Measurements from ENCODE around the gene FAM89A.
"Not testable (repeated sequence)": the region's sequence is repeated elsewhere in the genome, so short reads cannot be mapped to it uniquely, and the experiment has no call there.

The FAM89A gene

GRCh38 chr1:230985711-230986110 is 54.3 kb downstream of the FAM89A start:
- no peak for DNase-seq

- not testable (repeated sequence) for DNase-seq
These were observed 55.2 kb downstream of the FAM89A start for GRCh38 chr1:230984622-230985515.

GRCh38 chr1:230983811-230984210 is 56.2 kb downstream of the FAM89A start:
- no peak for DNase-seq

GRCh38 chr1:230982696-230983095 is 57.4 kb downstream of the FAM89A start:
- no peak for DNase-seq

GRCh38 chr1:230979952-230980351 is 60.1 kb downstream of the FAM89A start:
- DNase-seq, result no peak

- DNase-seq, result no peak
These were observed 60.7 kb downstream of the FAM89A start for GRCh38 chr1:230979389-230979716.

- DNase-seq, result peak; percentile 91
These were observed 61.3 kb downstream of the FAM89A start, which contains the start of the genes ARV1 and TTC13 for GRCh38 chr1:230978491-230979388. Gene ARV1 (plus strand): TSS chr1:230979094. CDS start chr1:230979106, 12 bp downstream. Gene TTC13 (minus strand): TSS chr1:230978861. CDS start chr1:230978830, 31 bp downstream.

GRCh38 chr1:230977761-230978490 is 62.1 kb downstream of the FAM89A start:
- DNase-seq, result no peak

GRCh38 chr1:230976825-230977747 is 63.0 kb downstream of the FAM89A start:
- DNase-seq, result no peak

GRCh38 chr1:230976360-230976759 is 63.7 kb downstream of the FAM89A start:
- DNase-seq, result no peak

- no peak for DNase-seq
These were observed 64.4 kb downstream of the FAM89A start for GRCh38 chr1:230975636-230976035.

GRCh38 chr1:230972855-230973271 is 67.2 kb downstream of the FAM89A start:
- DNase-seq, result no peak

- DNase-seq, result no peak
These were observed 68.3 kb downstream of the FAM89A start for GRCh38 chr1:230971771-230972170.

- DNase-seq, result no peak
These were observed 69.6 kb downstream of the FAM89A start for GRCh38 chr1:230970432-230970831.
